Measurements from ENCODE around the gene SPC25. TPM values are rescaled to one million over a fixed set of nuclear protein-coding genes. Genes with fewer than 3 reads are reported as not detected.

The SPC25 gene
- total and polyA plus RNA-seq, 9 donors, result 0.34 to 2.4 (median 0.84) TPM

GRCh38 chr2:168851674-168852320 is 38.4 kb downstream of the SPC25 start:
- Histone ChIP-seq H3K36me3 (no peaks in the 10 kb centered on the region), H3K4me1 (ENCODE audit: insufficient read depth) (no peaks in the 10 kb centered on the region), H3K27ac (no peak overlapping the region), H3K9me3 (no peaks in the 10 kb centered on the region), H3K4me3 (no peak overlapping the region), H3K27me3 (no peaks in the 10 kb centered on the region)
- 78 to 81% (median 81%) methylated on average over 5 of the region's 5 CpGs for WGBS, 3 donors
- peak; percentile 23 to 55 (median 37) for DNase-seq
- no peak for TF ChIP-seq POLR2A (IDR thresholded peaks at IDR 0.05)
- TF ChIP-seq EP300 (IDR thresholded peaks at IDR 0.05), result no peak
- intact Hi-C loops (cut with DNase I), result no loop called here

GRCh38 chr2:168850846-168851245 is 39.4 kb downstream of the SPC25 start:
- DNase-seq, result no peak
- Histone ChIP-seq H3K27me3 (no peaks in the 10 kb centered on the region), H3K27ac (no peak overlapping the region), H3K4me1 (ENCODE audit: insufficient read depth) (no peaks in the 10 kb centered on the region), H3K36me3 (no peaks in the 10 kb centered on the region), H3K9me3 (no peaks in the 10 kb centered on the region), H3K4me3 (no peak overlapping the region)
- intact Hi-C loops (cut with DNase I), result no loop called here
- TF ChIP-seq CTCF (IDR thresholded peaks at IDR 0.05), result no peak
- no peak for TF ChIP-seq POLR2A (IDR thresholded peaks at IDR 0.05)
- TF ChIP-seq EP300 (IDR thresholded peaks at IDR 0.05), result no peak

GRCh38 chr2:168849610-168850009 is 40.6 kb downstream of the SPC25 start:
- DNase-seq, result peak; percentile 58 to 78 (median 71)
- Histone ChIP-seq H3K4me1 (ENCODE audit: insufficient read depth) (no peaks in the 10 kb centered on the region), H3K36me3 (no peaks in the 10 kb centered on the region), H3K27ac (no peak overlapping the region), H3K9me3 (no peaks in the 10 kb centered on the region), H3K27me3 (no peaks in the 10 kb centered on the region), H3K4me3 (no peak overlapping the region)
- intact Hi-C loops (cut with DNase I), result no loop called here
- TF ChIP-seq EP300 (IDR thresholded peaks at IDR 0.05) (no peak), POLR2A (IDR thresholded peaks at IDR 0.05) (no peak), CTCF (IDR thresholded peaks at IDR 0.05) (no peak)
- 34 to 48% (median 45%) methylated on average over 2 of the region's 2 CpGs for WGBS, 3 donors

GRCh38 chr2:168848225-168848624 is 42.0 kb downstream of the SPC25 start:
- Histone ChIP-seq H3K9me3 (no peaks in the 10 kb centered on the region), H3K27me3 (no peaks in the 10 kb centered on the region), H3K4me1 (ENCODE audit: insufficient read depth) (no peaks in the 10 kb centered on the region), H3K4me3 (no peak overlapping the region), H3K36me3 (no peaks in the 10 kb centered on the region), H3K27ac (no peak overlapping the region)
- DNase-seq, result no peak
- 94 to 96% (median 95%) methylated on average over 3 of the region's 3 CpGs for WGBS, 3 donors
- intact Hi-C loops (cut with DNase I), result no loop called here
- TF ChIP-seq CTCF (IDR thresholded peaks at IDR 0.05), result no peak
- no peak for TF ChIP-seq POLR2A (IDR thresholded peaks at IDR 0.05)
- no peak for TF ChIP-seq EP300 (IDR thresholded peaks at IDR 0.05)

GRCh38 chr2:168843253-168843652 is 47.0 kb downstream of the SPC25 start:
- H3K27ac ChIP-seq, result no peak overlapping the region
- TF ChIP-seq EP300 (IDR thresholded peaks at IDR 0.05), result no peak
- no peak for TF ChIP-seq POLR2A (IDR thresholded peaks at IDR 0.05)
- no peak for DNase-seq
- intact Hi-C loops (cut with DNase I), result no loop called here
- H3K27me3 ChIP-seq, result no peaks in the 10 kb centered on the region
- WGBS, 3 donors, result 95 to 97% (median 95%) methylated on average over 3 of the region's 3 CpGs
- H3K4me1 ChIP-seq (ENCODE audit: insufficient read depth), result no peaks in the 10 kb centered on the region
- no peak overlapping the region for H3K4me3 ChIP-seq
- no peaks in the 10 kb centered on the region for H3K9me3 ChIP-seq
- no peaks in the 10 kb centered on the region for H3K36me3 ChIP-seq

Data from ovary (tissue), 9 donors.